Adrenal gland (tissue), 5 donors: ENCODE data around the gene SERTAD3.

ENCODE experiments used
- POLR2A ChIP-seq, 2 donors: fragments of 450-650 bp; IDR thresholded peaks; one replicate each; pipeline ENCODE4 v1.6.1; 2017; ENCODE audit warnings: antibody characterized with exemption in 2 of 2, mild to moderate bottlenecking in 2 of 2, moderate library complexity in 1 of 2
- TF ChIP-seq, protein P1 (sequence below), 6 experiments: fragments of 450-650 bp in 4 of 6; fragments of 200-600 bp in 2 of 6; sonication (generic) in 1 of 6; IDR thresholded peaks; 1 replicate in 5 of 6; 2 replicates in 1 of 6; pipeline versions ENCODE4 v1.5.1 to v1.8.0; 2016 to 2021; ENCODE audit warnings: antibody characterized with exemption in 6 of 6, mild to moderate bottlenecking in 2 of 6, moderate library complexity in 1 of 6
- donor health status: DM: no; HTN: no; CAD: no.

- TF ChIP-seq, protein P1, sequence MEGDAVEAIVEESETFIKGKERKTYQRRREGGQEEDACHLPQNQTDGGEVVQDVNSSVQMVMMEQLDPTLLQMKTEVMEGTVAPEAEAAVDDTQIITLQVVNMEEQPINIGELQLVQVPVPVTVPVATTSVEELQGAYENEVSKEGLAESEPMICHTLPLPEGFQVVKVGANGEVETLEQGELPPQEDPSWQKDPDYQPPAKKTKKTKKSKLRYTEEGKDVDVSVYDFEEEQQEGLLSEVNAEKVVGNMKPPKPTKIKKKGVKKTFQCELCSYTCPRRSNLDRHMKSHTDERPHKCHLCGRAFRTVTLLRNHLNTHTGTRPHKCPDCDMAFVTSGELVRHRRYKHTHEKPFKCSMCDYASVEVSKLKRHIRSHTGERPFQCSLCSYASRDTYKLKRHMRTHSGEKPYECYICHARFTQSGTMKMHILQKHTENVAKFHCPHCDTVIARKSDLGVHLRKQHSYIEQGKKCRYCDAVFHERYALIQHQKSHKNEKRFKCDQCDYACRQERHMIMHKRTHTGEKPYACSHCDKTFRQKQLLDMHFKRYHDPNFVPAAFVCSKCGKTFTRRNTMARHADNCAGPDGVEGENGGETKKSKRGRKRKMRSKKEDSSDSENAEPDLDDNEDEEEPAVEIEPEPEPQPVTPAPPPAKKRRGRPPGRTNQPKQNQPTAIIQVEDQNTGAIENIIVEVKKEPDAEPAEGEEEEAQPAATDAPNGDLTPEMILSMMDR (IDR thresholded peaks at IDR 0.05): no peak
- TF ChIP-seq POLR2A (IDR thresholded peaks at IDR 0.05): no peak
Observed at GRCh38 chr19:40420451-40420765, 23.7 kb downstream of the SERTAD3 start.
